OCI-LY7 (cell line): ENCODE data around the gene DIMT1. TPM values are rescaled to one million over a fixed set of nuclear protein-coding genes. Genes with fewer than 3 reads are reported as not detected.
A peak's percentile ranks its signal among the peaks of the same experiment; 100 is the strongest.

ENCODE experiments used
- BruUV-seq: library from RNA; stranded (reverse); fragments of 400-500 nt; replicated peaks from 2 replicates; lab custom pipeline; 2021; lab: Mats Ljungman, UMichigan
- CTCF ChIA-PET: fragments of 300-600 bp; sonication (Branson Sonifier 250); formaldehyde crosslinking; loops from one replicate; lab custom pipeline; 2022; ENCODE audit warnings: antibody characterized with exemption; ENCODE audit not compliant: unreplicated experiment; lab: Charles Lee
- POLR2A ChIA-PET: fragments of 300-600 bp; sonication (Branson Sonifier 250); formaldehyde crosslinking; loops from one replicate; lab custom pipeline; 2022; ENCODE audit warnings: antibody characterized with exemption; lab: Charles Lee
- DNase-seq: peaks from one replicate; pipeline ENCODE4 v3.0.0-alpha.2; 2015; ENCODE audit warnings: low spot score
- H2AFZ ChIP-seq: fragments of 200-600 bp; sonication (generic), shearing (Covaris generic); 2 replicates; pipeline ENCODE4 v1.6.1; 2014; ENCODE audit warnings: mild to moderate bottlenecking, antibody characterized with exemption, low read length, moderate library complexity
- H3K27ac ChIP-seq: fragments of 200-600 bp; sonication (generic); 2 replicates; pipeline ENCODE4 v1.5.1; 2014; ENCODE audit warnings: mixed run types, low read depth, mild to moderate bottlenecking, moderate library complexity, low read length, inconsistent platforms; ENCODE audit not compliant: poor library complexity, severe bottlenecking
- H3K36me3 ChIP-seq: fragments of 200-600 bp; sonication (generic); 2 replicates; pipeline ENCODE4 v1.6.1; 2014; ENCODE audit warnings: mild to moderate bottlenecking, antibody characterized with exemption, low read length, moderate library complexity, mixed read lengths; ENCODE audit not compliant: insufficient read depth
- H3K4me1 ChIP-seq: fragments of 200-600 bp; sonication (generic); 2 replicates; pipeline ENCODE4 v1.5.1; 2014; ENCODE audit warnings: mild to moderate bottlenecking, low read length; ENCODE audit not compliant: insufficient read depth, poor library complexity, severe bottlenecking
- H3K4me2 ChIP-seq: fragments of 200-600 bp; sonication (generic); 2 replicates; pipeline ENCODE4 v1.6.1; 2014; ENCODE audit warnings: mild to moderate bottlenecking, low read length
- H3K4me3 ChIP-seq: fragments of 200-600 bp; sonication (generic); 2 replicates; pipeline ENCODE4 v1.5.1; 2014; ENCODE audit warnings: mild to moderate bottlenecking, low read depth, low read length; ENCODE audit not compliant: poor library complexity, severe bottlenecking
- H3K79me2 ChIP-seq: fragments of 200-600 bp; sonication (generic); 2 replicates; pipeline ENCODE4 v1.6.1; 2016; ENCODE audit warnings: low read depth, mild to moderate bottlenecking, low read length, moderate library complexity, mixed read lengths; ENCODE audit not compliant: insufficient read depth
- H3K9me2 ChIP-seq: fragments of 200-600 bp; sonication (generic); 2 replicates; pipeline ENCODE4 v1.6.1; 2016; ENCODE audit warnings: mild to moderate bottlenecking, low read length, mixed read lengths; ENCODE audit not compliant: insufficient read depth
- H3K9me3 ChIP-seq: fragments of 200-600 bp; sonication (generic); 2 replicates; pipeline ENCODE4 v1.6.1; 2014; ENCODE audit warnings: mild to moderate bottlenecking, mixed run types, low read length, mixed read lengths
- H4K20me1 ChIP-seq: fragments of 200-600 bp; sonication (generic); 2 replicates; pipeline ENCODE4 v1.6.1; 2014; ENCODE audit warnings: mild to moderate bottlenecking, antibody characterized with exemption, low read length, moderate library complexity, mixed read lengths; ENCODE audit not compliant: insufficient read depth
- CTCF ChIP-seq: fragments of 200-600 bp; sonication (generic); conservative IDR thresholded peaks from 2 replicates; pipeline ENCODE4 v1.5.1; 2014; ENCODE audit warnings: mild to moderate bottlenecking, antibody characterized with exemption, low read length, moderate library complexity, mixed read lengths
- EZH2phosphoT487 ChIP-seq: fragments of 200-600 bp; sonication (generic); IDR thresholded peaks from 2 replicates; pipeline ENCODE4 v1.6.1; 2018; ENCODE audit warnings: low read depth, borderline replicate concordance, mild to moderate bottlenecking, mixed run types, antibody characterized with exemption, low read length, moderate library complexity, mixed read lengths
- intact Hi-C: fragments of 100-400 bp; cut with micrococcal nuclease; formaldehyde crosslinking; loops from one replicate; pipeline ENCODE4 v1.10.0; 2022; ENCODE audit not compliant: unreplicated experiment
- small RNA-seq: library from RNA; depleted of rRNA; stranded (forward); fragments of <200 nt; gene quantifications from one replicate; pipeline ENCODE3, GENCODE V24; 2014
- total RNA-seq, 2 experiments: library from RNA; depleted of rRNA in 1 of 2; stranded (reverse); fragments of >200 nt in 1 of 2; shearing (Covaris generic) in 1 of 2; gene quantifications; 2 replicates each; pipeline ENCODE4 v1.2.3, GENCODE V29; 2014 to 2022

Gene DIMT1
- total RNA-seq, 2 experiments from 2014 or later = 30.1 to 46.4 TPM

- Histone ChIP-seq H3K27ac (no peak overlapping the region), H3K79me2 (peaks cover 100% of the 10 kb centered on the region), H3K36me3 (peaks cover 21% of the 10 kb centered on the region), H4K20me1 (no peaks in the 10 kb centered on the region; the same call in 1 of the 2 replicates), H3K4me3 (no peak overlapping the region), H2AFZ (no peak overlapping the region), H3K4me1 (no peaks in the 10 kb centered on the region), H3K9me3 (no peaks in the 10 kb centered on the region), H3K4me2 (no peak overlapping the region), H3K9me2 (no peaks in the 10 kb centered on the region)
- no peak for TF ChIP-seq CTCF
- TF ChIP-seq EZH2phosphoT487 = no peak
- ChIA-PET POLR2A (no interaction called here), CTCF (no interaction called here)
- intact Hi-C loops = no loop called here
- no peak for DNase-seq
- no TSS peak for BruUV-seq
These were observed 62.7 kb downstream of the DIMT1 start for GRCh38 chr5:62340979-62341378.

GRCh38 chr5:62340392-62340791, 63.3 kb downstream of the DIMT1 start:
- Histone ChIP-seq H3K79me2 (peaks cover 100% of the 10 kb centered on the region), H4K20me1 (no peaks in the 10 kb centered on the region; the same call in 1 of the 2 replicates)

More at GRCh38 chr5:62340392-62340791, 63.3 kb downstream of the DIMT1 start:
- Histone ChIP-seq H3K27ac (no peak overlapping the region), H3K36me3 (peaks cover 21% of the 10 kb centered on the region), H3K9me3 (no peaks in the 10 kb centered on the region), H2AFZ (no peak overlapping the region), H3K4me3 (no peak overlapping the region), H3K4me2 (no peak overlapping the region), H3K9me2 (no peaks in the 10 kb centered on the region), H3K4me1 (no peaks in the 10 kb centered on the region)
- ChIA-PET CTCF (no interaction called here), POLR2A (interaction anchor here (0.7 kb wide), 1 partner anchor 108 kb away, joined by 5 read pairs; no protein-coding TSS in a partner anchor)
- TF ChIP-seq CTCF (peak; percentile 70), EZH2phosphoT487 (no peak)
- no TSS peak for BruUV-seq
- DNase-seq = peak; percentile 14
- intact Hi-C loops = no loop called here

Small RNA genes lying within 50 kb of the gene (small RNA-seq; reads per million reads assigned to genes)
- gene RNU6-661P = not detected

Other genes starting within 250 kb of the DIMT1 start
- gene KIF2A, start 97.7 kb downstream of the DIMT1 start, total RNA-seq (2014; rRNA removed; shearing (Covaris generic)) = 50.3 and 56.9 TPM in 2 replicates
- gene KIF2A, start 97.7 kb downstream of the DIMT1 start, total RNA-seq (2022) = 90.7 and 112 TPM in 2 replicates
- gene IPO11, start 8.9 kb upstream of the DIMT1 start, total RNA-seq (2014; rRNA removed; shearing (Covaris generic)) = 26.1 and 27.7 TPM in 2 replicates
- gene IPO11, start 8.9 kb upstream of the DIMT1 start, total RNA-seq (2022) = 44.6 and 59.9 TPM in 2 replicates
- gene LRRC70, start 174.9 kb upstream of the DIMT1 start, total RNA-seq (2014; rRNA removed; shearing (Covaris generic)) = 1.1 and 1.6 TPM in 2 replicates
- 1.3 and 1.6 TPM in 2 replicates for gene LRRC70, start 174.9 kb upstream of the DIMT1 start, total RNA-seq (2022)